H9 (cell line): ENCODE data around the gene HPRT1. TPM values are rescaled to one million over a fixed set of nuclear protein-coding genes. Genes with fewer than 3 reads are reported as not detected.

Experiments
- DNase-seq: peaks from one replicate; pipeline ENCODE4 v3.0.0-alpha.2; 2017
- H2AFZ ChIP-seq: one replicate; pipeline ENCODE4 v1.6.1; 2013; ENCODE audit warnings: mild to moderate bottlenecking, low read length, control low read depth, moderate library complexity
- H2AK5ac ChIP-seq: 2 replicates; pipeline ENCODE4 v1.6.1; 2013; ENCODE audit warnings: low read length, control low read depth, mixed read lengths; ENCODE audit not compliant: insufficient read length
- H2BK120ac ChIP-seq: one replicate; pipeline ENCODE4 v1.6.1; 2013; ENCODE audit warnings: low read depth, mild to moderate bottlenecking, low read length, control low read depth, inconsistent platforms; ENCODE audit not compliant: poor library complexity, severe bottlenecking
- H2BK12ac ChIP-seq: 2 replicates; pipeline ENCODE4 v1.6.1; 2013; ENCODE audit warnings: low read length, control low read depth, mixed read lengths, low read depth; ENCODE audit not compliant: insufficient read length
- H2BK15ac ChIP-seq: 2 replicates; pipeline ENCODE4 v1.6.1; 2013; ENCODE audit warnings: low read depth, low read length, control low read depth
- H2BK20ac ChIP-seq: one replicate; pipeline ENCODE4 v1.6.1; 2013; ENCODE audit warnings: low read depth, mild to moderate bottlenecking, low read length, control low read depth, inconsistent platforms; ENCODE audit not compliant: poor library complexity, severe bottlenecking
- H2BK5ac ChIP-seq: 2 replicates; pipeline ENCODE4 v1.6.1; 2013; ENCODE audit warnings: low read length, control low read depth, mixed read lengths; ENCODE audit not compliant: insufficient read length
- H3K14ac ChIP-seq: 2 replicates; pipeline ENCODE4 v1.6.1; 2013; ENCODE audit warnings: low read length, control low read depth; ENCODE audit not compliant: insufficient read depth
- H3K18ac ChIP-seq: 2 replicates; pipeline ENCODE4 v1.6.1; 2013; ENCODE audit warnings: low read depth, mild to moderate bottlenecking, mixed read lengths, low read length, control low read depth; ENCODE audit not compliant: insufficient read length
- H3K23ac ChIP-seq: 2 replicates; pipeline ENCODE4 v1.6.1; 2013; ENCODE audit warnings: low read length, control low read depth, mixed read lengths, low read depth; ENCODE audit not compliant: insufficient read length
- H3K23me2 ChIP-seq: 2 replicates; pipeline ENCODE4 v1.6.1; 2013; ENCODE audit warnings: low read depth, mild to moderate bottlenecking, mixed read lengths, low read length, control low read depth; ENCODE audit not compliant: insufficient read length, poor library complexity, severe bottlenecking
- H3K27ac ChIP-seq: 2 replicates; pipeline ENCODE4 v1.5.1; 2013; ENCODE audit warnings: low read length, control low read depth, mixed read lengths, low read depth; ENCODE audit not compliant: insufficient read length
- H3K27me3 ChIP-seq: 2 replicates; pipeline ENCODE4 v1.6.1; 2013; ENCODE audit warnings: low read length, control low read depth, inconsistent platforms; ENCODE audit not compliant: insufficient read depth
- H3K4ac ChIP-seq: 2 replicates; pipeline ENCODE4 v1.6.1; 2013; ENCODE audit warnings: low read depth, mild to moderate bottlenecking, control low read depth, inconsistent platforms, low read length, moderate library complexity
- H3K4me1 ChIP-seq: 2 replicates; pipeline ENCODE4 v1.6.1; 2013; ENCODE audit warnings: low read length, control low read depth, inconsistent platforms; ENCODE audit not compliant: insufficient read depth
- H3K4me2 ChIP-seq: 2 replicates; pipeline ENCODE4 v1.6.1; 2013; ENCODE audit warnings: low read length, control low read depth, mixed read lengths; ENCODE audit not compliant: insufficient read length, insufficient read depth
- H3K56ac ChIP-seq: 2 replicates; pipeline ENCODE4 v1.6.1; 2013; ENCODE audit warnings: low read depth, mild to moderate bottlenecking, mixed read lengths, low read length, control low read depth; ENCODE audit not compliant: insufficient read length
- H3K79me1 ChIP-seq: 2 replicates; pipeline ENCODE4 v1.6.1; 2013; ENCODE audit warnings: low read depth, mild to moderate bottlenecking, moderate library complexity, low read length, control low read depth, inconsistent platforms; ENCODE audit not compliant: insufficient read depth, poor library complexity, severe bottlenecking
- H3K79me2 ChIP-seq: 2 replicates; pipeline ENCODE4 v1.6.1; 2013; ENCODE audit warnings: low read length, control low read depth, inconsistent platforms; ENCODE audit not compliant: insufficient read depth
- H3K9ac ChIP-seq: 2 replicates; pipeline ENCODE4 v1.6.1; 2013; ENCODE audit warnings: low read length, control low read depth, mixed read lengths; ENCODE audit not compliant: insufficient read length; ENCODE audit errors: extremely low read depth
- H3K9me3 ChIP-seq: one replicate; pipeline ENCODE4 v1.6.1; 2013; ENCODE audit warnings: low read depth, low read length, inconsistent platforms; ENCODE audit not compliant: control insufficient read depth
- H3T11ph ChIP-seq: one replicate; pipeline ENCODE4 v1.6.1; 2013; ENCODE audit warnings: mild to moderate bottlenecking, low read length, control low read depth, inconsistent platforms
- H4K20me1 ChIP-seq: one replicate; pipeline ENCODE4 v1.6.1; 2013; ENCODE audit not compliant: control insufficient read depth, insufficient read length, insufficient read depth
- H4K5ac ChIP-seq: 2 replicates; pipeline ENCODE4 v1.6.1; 2013; ENCODE audit warnings: low read depth, mild to moderate bottlenecking, mixed read lengths, low read length, control low read depth; ENCODE audit not compliant: insufficient read length
- H4K8ac ChIP-seq: replicated peaks from 2 replicates; pipeline ENCODE4 v1.6.1; 2013; ENCODE audit warnings: low read length, control low read depth, mixed read lengths, low read depth; ENCODE audit not compliant: insufficient read length
- H4K91ac ChIP-seq: 2 replicates; pipeline ENCODE4 v1.6.1; 2013; ENCODE audit warnings: low read depth, mild to moderate bottlenecking, moderate library complexity, mixed read lengths, low read length, control low read depth; ENCODE audit not compliant: insufficient read length
- H3K27ac Mint-ChIP-seq, 3 experiments: 2 replicates in 2 of 3; 3 replicates in 1 of 3; pipeline ENCODE4 v1.8.0; 2020 to 2021; ENCODE audit warnings: mixed read lengths in 3 of 3, mild to moderate bottlenecking in 1 of 3, moderate library complexity in 1 of 3
- H3K27me3 Mint-ChIP-seq: 2 replicates; pipeline ENCODE4 v1.8.0; 2021; ENCODE audit warnings: low read depth, mild to moderate bottlenecking, moderate library complexity, mixed read lengths
- H3K36me3 Mint-ChIP-seq, 3 experiments: 2 replicates in 2 of 3; 3 replicates in 1 of 3; pipeline ENCODE4 v1.8.0; 2020 to 2021; ENCODE audit warnings: low read depth in 3 of 3, mixed read lengths in 3 of 3; ENCODE audit not compliant: insufficient read depth in 1 of 3
- H3K4me1 Mint-ChIP-seq, 2 experiments: 2 replicates each; pipeline ENCODE4 v1.8.0; 2020; ENCODE audit warnings: mixed read lengths in 2 of 2
- H3K4me3 Mint-ChIP-seq, 2 experiments: 2 replicates in 1 of 2; 3 replicates in 1 of 2; pipeline ENCODE4 v1.8.0; 2020 to 2021; ENCODE audit warnings: mild to moderate bottlenecking in 2 of 2, mixed read lengths in 2 of 2, moderate library complexity in 1 of 2
- H3K9me3 Mint-ChIP-seq, 2 experiments: 2 replicates in 1 of 2; 3 replicates in 1 of 2; pipeline ENCODE4 v1.8.0; 2020; ENCODE audit warnings: mild to moderate bottlenecking in 2 of 2, mixed read lengths in 2 of 2, moderate library complexity in 1 of 2
- CTCF ChIP-seq: fragments of 200-600 bp; sonication (generic); conservative IDR thresholded peaks from 3 replicates; pipeline ENCODE4 v1.8.0; 2021; ENCODE audit warnings: antibody characterized with exemption, mild to moderate bottlenecking
- WGBS: extraction: QIAGEN DNeasy Blood & Tissue Kit; methylation state at CpG from one replicate; pipeline ENCODE4 v1.1.7; 2013; ENCODE audit warnings: missing lambda C conversion rate, low lambda C conversion rate, mixed read lengths; ENCODE audit not compliant: insufficient read length; ENCODE audit errors: extremely low coverage; 5-methylcytosine and 5-hydroxymethylcytosine counted together
- total RNA-seq: library from RNA; stranded (reverse); gene quantifications from 2 replicates; pipeline ENCODE4 v1.2.1, GENCODE V29; 2021

HPRT1 gene
- total RNA-seq, 1 experiment from 2014 or later, result 39.2 TPM

GRCh38 chrX:134423606-134424005 lies 36.4 kb upstream of the HPRT1 start:
- Histone ChIP-seq H4K5ac (no peak overlapping the region), H3K14ac (no peak overlapping the region), H3K4ac (no peak overlapping the region), H3K4me2 (no peak overlapping the region), H2AFZ (no peak overlapping the region), H3K56ac (no peak overlapping the region), H2BK15ac (no peak overlapping the region), H3T11ph (no peak overlapping the region), H3K79me2 (no peaks in the 10 kb centered on the region), H4K91ac (no peak overlapping the region), H3K23me2 (no peaks in the 10 kb centered on the region), H4K8ac (no peak overlapping the region), H3K18ac (no peak overlapping the region), H3K23ac (no peak overlapping the region), H3K27me3 (no peaks in the 10 kb centered on the region), H3K9ac (no peak overlapping the region), H2BK120ac (no peak overlapping the region), H3K9me3 (no peaks in the 10 kb centered on the region), H2BK20ac (no peak overlapping the region), H3K27ac (no peak overlapping the region), H2AK5ac (no peak overlapping the region), H2BK12ac (no peak overlapping the region), H4K20me1 (no peaks in the 10 kb centered on the region), H2BK5ac (no peak overlapping the region), H3K4me1 (no peaks in the 10 kb centered on the region), H3K79me1 (no peaks in the 10 kb centered on the region)
- peaks cover 15 to 27% (median 20%) of the 10 kb centered on the region in 3 experiments; a peak in 6 of 7 replicates for H3K36me3 Mint-ChIP-seq
- WGBS, result no CpG with 5 or more reads among the region's 5 CpGs
- no peaks in the 10 kb centered on the region for H3K4me1 Mint-ChIP-seq
- no peak overlapping the region for H3K4me3 Mint-ChIP-seq
- H3K9me3 Mint-ChIP-seq, result peaks cover 0 to 41% of the 10 kb centered on the region in 2 experiments; a peak in 2 of 5 replicates
- H3K27ac Mint-ChIP-seq, result no peak overlapping the region
- peak; percentile 39; the same call in 2 of the 3 replicates for TF ChIP-seq CTCF
- H3K27me3 Mint-ChIP-seq, result no peaks in the 10 kb centered on the region
- DNase-seq, result no peak
